GM18505 (cell line): Measurements from ENCODE around the gene FOXJ3.

ENCODE experiments used
- ATAC-seq: cut with Tn5 transposase; IDR thresholded peaks from one replicate; pipeline ENCODE4 v1.9.1; 2021; ENCODE audit not compliant: unreplicated experiment
- POLR2A ChIP-seq: IDR thresholded peaks from 4 replicates; pipeline ENCODE4 v1.6.1; 2011; ENCODE audit warnings: borderline replicate concordance; ENCODE audit not compliant: insufficient read depth, insufficient read length; ENCODE audit errors: extremely low read depth

The FOXJ3 gene

DNA sequence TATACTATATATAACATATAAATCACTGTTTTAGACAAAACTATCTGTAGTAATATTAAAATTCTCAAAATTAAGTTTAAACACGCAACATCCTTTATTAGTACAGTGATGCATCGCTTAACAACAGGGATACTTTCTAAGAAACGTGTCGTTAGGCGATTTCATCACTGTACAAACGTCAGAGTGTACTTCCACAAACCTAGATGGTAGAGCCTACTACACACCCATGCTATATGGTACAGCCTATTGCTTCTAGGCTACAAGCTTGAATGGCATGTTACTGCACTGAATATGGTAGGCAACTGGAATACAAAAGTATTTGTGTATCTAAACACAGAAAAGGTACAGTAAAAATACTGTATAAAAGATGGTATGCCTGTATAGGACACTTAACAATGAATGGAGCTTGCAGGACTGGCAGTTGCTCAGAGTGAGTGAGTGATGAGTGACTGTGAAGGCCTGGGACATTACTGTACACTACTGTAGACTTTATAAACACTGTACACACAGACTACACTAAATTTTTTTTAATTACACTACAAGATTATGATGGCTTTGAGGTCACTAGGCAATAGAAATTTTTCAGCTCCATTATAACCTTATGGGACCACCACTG lies 10.5 kb downstream of the FOXJ3 start:
- ATAC-seq: no peak
- no peak for TF ChIP-seq POLR2A

GRCh38 chr1:42323551-42323950 lies 11.5 kb downstream of the FOXJ3 start:
- no peak for TF ChIP-seq POLR2A

GRCh38 chr1:42322577-42322976 lies 12.5 kb downstream of the FOXJ3 start:
- no peak for ATAC-seq
- no peak for TF ChIP-seq POLR2A

More at GRCh38 chr1:42323551-42323950, 11.5 kb downstream of the FOXJ3 start:
- no peak for ATAC-seq

- no peak for ATAC-seq
Observed at GRCh38 chr1:42321731-42322130, 13.3 kb downstream of the FOXJ3 start.

GRCh38 chr1:42320708-42321107 lies 14.3 kb downstream of the FOXJ3 start:
- ATAC-seq: no peak
- no peak for TF ChIP-seq POLR2A

More at GRCh38 chr1:42321731-42322130, 13.3 kb downstream of the FOXJ3 start:
- no peak for TF ChIP-seq POLR2A

GRCh38 chr1:42319871-42320484 lies 15.1 kb downstream of the FOXJ3 start:
- no peak for TF ChIP-seq POLR2A
- ATAC-seq: no peak

- ATAC-seq: no peak
Observed at GRCh38 chr1:42319128-42319851, 15.7 kb downstream of the FOXJ3 start.

GRCh38 chr1:42318601-42319000 lies 16.4 kb downstream of the FOXJ3 start:
- TF ChIP-seq POLR2A: no peak
- ATAC-seq: no peak

More at GRCh38 chr1:42319128-42319851, 15.7 kb downstream of the FOXJ3 start:
- TF ChIP-seq POLR2A: no peak

DNA sequence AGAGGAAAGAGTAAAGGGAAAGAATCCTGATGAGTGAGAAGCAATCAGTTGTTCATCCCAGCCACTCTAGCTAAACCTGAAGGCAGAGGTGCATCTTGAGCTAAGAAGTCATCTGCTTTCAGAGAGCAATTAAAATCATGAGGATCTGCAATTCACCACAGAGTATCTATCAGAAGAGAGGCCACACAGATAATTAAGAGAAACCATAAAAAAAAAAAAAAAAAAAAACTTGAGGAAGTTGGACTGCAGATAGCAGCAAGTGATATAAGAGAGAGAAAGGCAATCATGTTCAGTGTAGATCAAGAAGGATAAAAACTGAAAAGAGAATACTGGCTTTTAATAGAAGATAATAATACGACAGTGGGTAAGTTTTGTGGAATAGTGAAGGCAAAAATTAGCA lies 17.7 kb downstream of the FOXJ3 start:
- no peak for TF ChIP-seq POLR2A

GRCh38 chr1:42316292-42316691 lies 18.7 kb downstream of the FOXJ3 start:
- TF ChIP-seq POLR2A: no peak
- no peak for ATAC-seq

More for the DNA sequence above, 17.7 kb downstream of the FOXJ3 start:
- ATAC-seq: no peak

- no peak for TF ChIP-seq POLR2A
- no peak for ATAC-seq
Observed at GRCh38 chr1:42315500-42315899, 19.5 kb downstream of the FOXJ3 start.

GRCh38 chr1:42313970-42314369 lies 21.1 kb downstream of the FOXJ3 start:
- no peak for TF ChIP-seq POLR2A
- no peak for ATAC-seq

- no peak for ATAC-seq
- TF ChIP-seq POLR2A: no peak
Observed at GRCh38 chr1:42312576-42313212, 22.3 kb downstream of the FOXJ3 start.

- ATAC-seq: no peak
- TF ChIP-seq POLR2A: no peak
Observed at GRCh38 chr1:42311897-42312296, 23.1 kb downstream of the FOXJ3 start.

DNA sequence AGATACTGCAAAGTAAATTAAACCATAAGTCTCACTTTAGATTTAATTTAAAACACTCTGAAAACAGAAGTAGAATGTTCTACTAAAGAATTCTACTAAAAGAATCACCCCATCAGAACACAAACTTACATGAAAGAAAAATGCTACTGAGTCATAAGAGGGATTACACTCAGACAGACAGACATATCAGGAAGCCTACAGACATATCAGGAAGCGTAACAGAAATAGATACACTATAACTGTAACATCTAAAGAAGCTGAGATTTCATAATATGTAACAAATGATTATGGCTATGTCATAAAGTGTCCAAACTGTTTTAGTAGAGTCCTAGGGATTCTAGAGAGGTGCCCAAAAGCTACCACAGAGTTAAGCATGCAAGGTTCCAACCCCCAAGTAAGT lies 23.9 kb downstream of the FOXJ3 start:
- TF ChIP-seq POLR2A: no peak
- ATAC-seq: no peak
